Gastroesophageal sphincter (tissue), 3 donors: ENCODE data around the gene ZNF266.

Experiments
- EP300 ChIP-seq: sonication (generic); formaldehyde crosslinking; IDR thresholded peaks from one replicate; pipeline ENCODE4 v1.6.1; 2017; ENCODE audit warnings: antibody characterized with exemption, mild to moderate bottlenecking
- POLR2A ChIP-seq, 2 donors: fragments of 450-650 bp; IDR thresholded peaks; one replicate each; pipeline ENCODE4 v1.6.1; 2017; ENCODE audit warnings: antibody characterized with exemption in 2 of 2, mild to moderate bottlenecking in 2 of 2, moderate library complexity in 1 of 2
- POLR2AphosphoS5 ChIP-seq: sonication (generic); formaldehyde crosslinking; IDR thresholded peaks from one replicate; pipeline ENCODE4 v1.6.1; 2017; ENCODE audit warnings: antibody characterized with exemption
- TF ChIP-seq, protein P1 (sequence below), 4 experiments: fragments of 200-600 bp in 2 of 4; fragments of 450-650 bp in 2 of 4; sonication (generic) in 1 of 4; IDR thresholded peaks; one replicate each; pipeline ENCODE4 v1.5.1; 2017 to 2019; ENCODE audit warnings: antibody characterized with exemption in 4 of 4, mild to moderate bottlenecking in 2 of 4, moderate library complexity in 2 of 4

DNA sequence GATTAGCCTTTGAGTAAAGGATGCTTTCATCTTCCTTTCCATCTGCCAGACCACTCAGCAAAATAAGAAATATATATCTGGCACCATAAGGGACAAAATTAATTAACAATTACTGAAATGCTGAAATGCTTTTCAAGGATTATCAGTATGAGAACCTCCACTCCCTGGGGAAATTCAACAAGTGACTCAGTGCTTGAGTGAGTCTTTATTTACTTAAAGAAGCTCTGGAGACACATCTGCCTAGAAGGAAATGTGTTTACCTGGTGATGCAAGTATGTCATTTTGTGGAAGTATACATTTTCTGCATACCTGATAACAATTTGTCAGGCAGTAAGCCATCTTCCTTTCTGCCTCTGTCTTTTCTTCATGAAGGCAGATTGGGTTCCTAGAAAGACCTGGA lies 39.6 kb upstream of the ZNF266 start:
- no peak for TF ChIP-seq POLR2A (IDR thresholded peaks at IDR 0.05)
- TF ChIP-seq, protein P1, sequence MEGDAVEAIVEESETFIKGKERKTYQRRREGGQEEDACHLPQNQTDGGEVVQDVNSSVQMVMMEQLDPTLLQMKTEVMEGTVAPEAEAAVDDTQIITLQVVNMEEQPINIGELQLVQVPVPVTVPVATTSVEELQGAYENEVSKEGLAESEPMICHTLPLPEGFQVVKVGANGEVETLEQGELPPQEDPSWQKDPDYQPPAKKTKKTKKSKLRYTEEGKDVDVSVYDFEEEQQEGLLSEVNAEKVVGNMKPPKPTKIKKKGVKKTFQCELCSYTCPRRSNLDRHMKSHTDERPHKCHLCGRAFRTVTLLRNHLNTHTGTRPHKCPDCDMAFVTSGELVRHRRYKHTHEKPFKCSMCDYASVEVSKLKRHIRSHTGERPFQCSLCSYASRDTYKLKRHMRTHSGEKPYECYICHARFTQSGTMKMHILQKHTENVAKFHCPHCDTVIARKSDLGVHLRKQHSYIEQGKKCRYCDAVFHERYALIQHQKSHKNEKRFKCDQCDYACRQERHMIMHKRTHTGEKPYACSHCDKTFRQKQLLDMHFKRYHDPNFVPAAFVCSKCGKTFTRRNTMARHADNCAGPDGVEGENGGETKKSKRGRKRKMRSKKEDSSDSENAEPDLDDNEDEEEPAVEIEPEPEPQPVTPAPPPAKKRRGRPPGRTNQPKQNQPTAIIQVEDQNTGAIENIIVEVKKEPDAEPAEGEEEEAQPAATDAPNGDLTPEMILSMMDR (IDR thresholded peaks at IDR 0.05) = no peak
- no peak for TF ChIP-seq POLR2AphosphoS5
- no peak for TF ChIP-seq EP300
